Epithelial cell of esophagus (primary cell): Measurements from ENCODE around the gene ALDH4A1.

ENCODE experiments used
- DNase-seq: peaks from one replicate; pipeline ENCODE4 v3.0.0; 2010; ENCODE audit warnings: low read depth
- H3K4me3 ChIP-seq: 2 replicates; pipeline ENCODE4 v1.5.1; 2011; ENCODE audit warnings: mild to moderate bottlenecking, low read length, control low read depth
- TF ChIP-seq, protein P1 (sequence below): IDR thresholded peaks from 2 replicates; pipeline ENCODE4 v1.5.1; 2011; ENCODE audit warnings: low read depth, mild to moderate bottlenecking, low read length, control low read depth, inconsistent platforms; ENCODE audit not compliant: insufficient read depth; ENCODE audit errors: missing control alignments

The ALDH4A1 gene

DNA sequence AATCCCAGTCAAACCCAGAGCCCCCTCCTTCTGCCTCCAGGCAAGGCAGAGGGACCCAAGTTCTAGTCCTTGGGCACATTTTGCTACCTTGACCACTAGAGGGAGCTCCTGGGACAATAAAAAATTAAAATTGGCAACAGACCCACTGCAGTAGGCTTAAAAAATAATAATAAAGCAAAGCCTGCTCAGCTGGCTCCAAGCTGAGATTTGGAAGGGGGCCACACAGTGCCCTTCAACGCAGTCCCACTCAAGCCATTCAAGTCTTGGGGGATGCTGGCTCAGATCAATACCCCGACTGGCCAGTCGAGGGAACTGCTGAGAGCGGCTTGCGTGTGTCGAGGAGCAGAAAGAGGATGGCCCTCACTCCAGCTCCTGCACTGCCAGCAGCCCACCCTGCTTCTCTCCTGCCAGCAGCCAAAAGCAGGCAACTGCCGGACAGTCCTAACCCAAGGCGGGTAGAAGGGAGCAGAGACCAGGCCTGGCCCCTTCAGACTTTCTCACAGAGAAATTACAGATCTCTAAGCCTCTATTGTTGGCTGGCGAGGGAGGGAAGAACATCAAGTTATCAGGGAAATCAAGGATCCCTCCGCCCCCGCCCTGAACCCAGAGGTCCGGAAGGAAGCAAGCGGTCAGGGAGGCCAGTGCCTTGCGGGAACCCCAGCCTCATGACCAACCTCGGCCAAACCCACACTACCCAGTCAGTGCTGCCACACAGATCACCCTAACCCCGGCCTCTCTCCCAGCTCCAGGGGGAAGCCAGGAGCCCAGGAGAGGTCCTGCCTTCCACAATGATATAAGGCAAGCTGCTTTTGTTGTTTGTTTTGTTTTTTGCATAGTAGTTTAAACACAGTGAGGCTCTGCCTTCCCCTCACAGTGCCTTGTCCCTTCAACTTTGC lies 4.9 kb upstream of the ALDH4A1 start:
- H3K4me3 ChIP-seq, result no peak overlapping the region
- TF ChIP-seq, protein P1, sequence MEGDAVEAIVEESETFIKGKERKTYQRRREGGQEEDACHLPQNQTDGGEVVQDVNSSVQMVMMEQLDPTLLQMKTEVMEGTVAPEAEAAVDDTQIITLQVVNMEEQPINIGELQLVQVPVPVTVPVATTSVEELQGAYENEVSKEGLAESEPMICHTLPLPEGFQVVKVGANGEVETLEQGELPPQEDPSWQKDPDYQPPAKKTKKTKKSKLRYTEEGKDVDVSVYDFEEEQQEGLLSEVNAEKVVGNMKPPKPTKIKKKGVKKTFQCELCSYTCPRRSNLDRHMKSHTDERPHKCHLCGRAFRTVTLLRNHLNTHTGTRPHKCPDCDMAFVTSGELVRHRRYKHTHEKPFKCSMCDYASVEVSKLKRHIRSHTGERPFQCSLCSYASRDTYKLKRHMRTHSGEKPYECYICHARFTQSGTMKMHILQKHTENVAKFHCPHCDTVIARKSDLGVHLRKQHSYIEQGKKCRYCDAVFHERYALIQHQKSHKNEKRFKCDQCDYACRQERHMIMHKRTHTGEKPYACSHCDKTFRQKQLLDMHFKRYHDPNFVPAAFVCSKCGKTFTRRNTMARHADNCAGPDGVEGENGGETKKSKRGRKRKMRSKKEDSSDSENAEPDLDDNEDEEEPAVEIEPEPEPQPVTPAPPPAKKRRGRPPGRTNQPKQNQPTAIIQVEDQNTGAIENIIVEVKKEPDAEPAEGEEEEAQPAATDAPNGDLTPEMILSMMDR, result peak; percentile 79
- peak; percentile 59 for DNase-seq

DNA sequence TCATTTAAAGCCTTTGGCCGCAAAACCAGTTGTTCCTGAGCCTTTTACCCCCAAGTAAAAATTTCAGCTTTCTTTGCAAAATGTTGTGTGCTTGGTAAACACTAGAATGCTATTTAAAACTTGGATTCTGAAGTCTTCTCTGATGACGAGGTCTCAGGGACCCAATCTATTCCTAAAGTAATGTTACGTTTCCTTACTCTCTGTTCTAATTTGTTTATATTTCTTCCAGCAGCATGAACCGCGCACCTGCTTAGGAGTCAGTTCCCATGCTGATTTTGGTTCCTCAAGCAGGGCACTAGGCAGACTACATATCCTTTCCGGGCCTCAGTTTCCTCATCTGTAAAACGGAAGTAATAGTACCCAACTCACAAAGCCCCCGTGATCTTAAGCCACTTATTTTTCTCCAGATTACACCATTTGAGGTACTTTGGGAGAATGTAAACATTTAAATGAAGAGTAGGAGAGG lies 969 bp upstream of the ALDH4A1 start:
- TF ChIP-seq, protein P1, result no peak
- H3K4me3 ChIP-seq, result peak overlapping the region; percentile 79
- no peak for DNase-seq

DNA sequence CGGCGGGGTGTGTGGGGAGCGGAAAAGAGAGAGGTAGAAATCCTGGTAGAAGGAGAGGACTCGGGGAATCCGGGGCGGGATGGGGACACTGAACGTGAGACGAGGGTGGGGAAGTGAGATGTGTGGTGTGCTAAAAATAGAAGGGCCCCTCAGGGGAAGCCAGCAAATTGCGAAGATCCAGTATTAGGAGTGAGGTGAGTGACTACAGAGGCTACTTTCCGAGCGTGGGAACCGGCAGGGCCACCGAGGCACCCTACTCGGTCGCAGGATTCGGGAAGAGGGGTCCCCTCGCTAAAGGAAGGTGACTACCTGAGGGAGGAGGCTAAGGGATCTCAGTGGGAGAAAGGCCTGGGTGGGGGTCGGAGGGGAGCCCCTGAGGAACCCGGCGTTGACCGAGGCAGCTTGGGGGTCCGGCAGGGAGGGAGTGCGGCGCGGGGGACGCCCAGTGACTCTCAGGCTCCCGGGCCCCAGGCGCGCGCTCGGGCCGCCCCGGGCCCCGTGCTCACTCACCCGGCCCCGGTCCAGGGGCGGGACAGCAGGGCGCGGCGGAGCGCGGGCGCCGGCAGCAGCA lies 318 bp downstream of the ALDH4A1 start:
- H3K4me3 ChIP-seq, result peak overlapping the region; percentile 79
- no peak for DNase-seq
- TF ChIP-seq, protein P1, result no peak

DNA sequence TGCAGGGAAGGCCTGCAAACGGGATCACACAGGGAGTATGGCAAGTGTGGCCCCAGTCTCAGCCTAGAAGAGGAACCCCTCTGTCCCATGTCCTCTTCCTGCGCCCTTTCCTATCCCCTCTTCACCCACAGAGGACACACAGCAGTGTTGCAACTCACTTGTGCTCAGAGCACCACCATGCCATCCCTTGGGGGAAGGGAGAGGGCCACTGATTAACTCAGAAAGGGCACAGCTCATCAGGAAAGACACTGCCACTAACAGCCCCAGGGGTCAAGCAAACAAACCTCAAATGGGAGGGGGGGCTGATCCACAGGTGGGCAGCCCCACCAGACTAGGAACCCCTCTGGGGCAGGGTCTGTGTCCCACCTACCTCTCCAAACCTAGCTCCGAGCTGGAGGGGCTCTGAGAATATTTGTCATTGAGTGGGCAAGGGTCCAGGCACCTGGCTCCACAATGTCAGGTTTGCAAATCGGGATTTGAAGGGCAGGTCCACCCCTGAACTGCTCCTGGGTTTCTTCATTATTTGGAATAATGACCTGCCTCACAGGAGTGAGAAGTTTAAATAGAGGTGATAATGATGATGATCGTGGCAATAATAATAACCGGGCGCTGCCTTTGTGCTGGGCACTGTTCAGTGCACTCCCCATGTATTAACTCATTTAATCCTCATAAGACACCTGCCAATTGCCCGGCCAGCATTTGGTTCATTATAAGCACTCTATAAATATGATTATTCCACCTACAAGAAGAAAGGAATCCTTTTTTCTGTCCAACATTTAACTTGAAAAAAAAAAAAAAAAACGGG lies 1.0 kb downstream of the ALDH4A1 start:
- DNase-seq, result no peak
- TF ChIP-seq, protein P1, result no peak

DNA sequence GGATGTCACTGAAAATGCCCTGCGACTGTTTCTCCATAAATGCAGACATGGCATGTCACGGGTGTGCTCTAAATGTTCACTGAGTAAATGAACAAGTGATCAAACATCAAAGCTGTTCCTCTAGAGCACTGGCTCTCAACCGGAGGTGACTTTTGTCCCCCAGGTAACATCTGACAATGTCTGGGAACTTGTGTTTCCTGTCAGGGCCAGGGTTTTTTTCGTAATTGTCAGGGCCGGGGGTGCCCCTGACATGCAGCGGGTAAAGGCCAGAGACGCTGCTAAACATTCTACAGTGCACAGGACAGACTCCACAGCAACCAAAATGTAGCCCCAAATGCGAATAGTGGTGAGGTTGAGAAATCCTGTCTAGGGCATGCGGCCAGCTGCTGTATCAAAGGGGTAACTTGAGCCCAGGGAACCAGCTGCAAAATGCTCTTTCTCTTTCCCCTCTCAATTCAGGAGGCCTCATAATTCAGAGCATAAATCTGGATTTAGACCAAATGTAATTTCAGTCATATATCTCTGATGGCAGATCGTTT lies 2.0 kb downstream of the ALDH4A1 start:
- TF ChIP-seq, protein P1, result no peak
- no peak for DNase-seq
- no peak overlapping the region for H3K4me3 ChIP-seq

More for the DNA sequence above, 1.0 kb downstream of the ALDH4A1 start:
- H3K4me3 ChIP-seq, result peak overlapping the region; percentile 79

DNA sequence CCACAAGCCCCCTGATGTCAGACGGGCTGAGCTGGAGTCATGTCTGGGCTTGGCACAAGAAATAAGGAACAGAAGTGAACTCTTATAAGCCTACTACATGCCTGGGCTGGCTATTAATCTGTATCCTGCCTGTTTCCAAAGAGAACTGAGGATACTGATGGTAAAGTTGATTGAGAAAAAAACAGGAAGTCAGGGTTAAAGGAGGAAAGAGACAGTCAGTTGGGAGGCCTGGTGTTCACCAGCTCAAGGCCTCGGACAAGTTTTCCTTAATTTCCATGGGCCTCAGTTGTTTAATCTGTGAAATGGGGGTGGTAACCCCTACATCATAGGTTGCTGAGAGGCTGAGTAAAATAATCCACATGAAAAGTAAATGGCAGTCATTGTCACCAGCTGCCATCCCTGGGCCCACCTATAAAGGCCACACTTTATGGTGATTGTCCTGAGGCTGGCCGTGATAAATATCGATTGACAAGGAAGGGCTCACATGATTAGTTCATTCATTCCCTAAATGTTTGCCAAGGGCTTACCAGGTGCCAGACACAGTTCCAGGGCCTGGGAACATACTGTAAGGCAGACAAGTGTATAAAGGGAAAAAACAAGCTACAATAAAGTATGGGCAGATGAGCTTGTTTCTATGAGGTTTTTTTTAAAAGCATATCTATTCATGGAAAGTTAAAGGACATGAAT lies 2.8 kb downstream of the ALDH4A1 start:
- peak; percentile 62 for DNase-seq
- TF ChIP-seq, protein P1, result no peak

More for the DNA sequence above, 2.8 kb downstream of the ALDH4A1 start:
- no peak overlapping the region for H3K4me3 ChIP-seq
